Parietal lobe (tissue), 1 donor: Measurements from ENCODE around the gene KRTAP5-1. TPM values are rescaled to one million over a fixed set of nuclear protein-coding genes. Genes with fewer than 3 reads are reported as not detected.

Source experiments
- total RNA-seq: library from RNA; depleted of rRNA; stranded (reverse); fragments of >200 nt; gene quantifications from one replicate; pipeline ENCODE4 v1.2.3, GENCODE V29; 2014

Gene KRTAP5-1, protein sequence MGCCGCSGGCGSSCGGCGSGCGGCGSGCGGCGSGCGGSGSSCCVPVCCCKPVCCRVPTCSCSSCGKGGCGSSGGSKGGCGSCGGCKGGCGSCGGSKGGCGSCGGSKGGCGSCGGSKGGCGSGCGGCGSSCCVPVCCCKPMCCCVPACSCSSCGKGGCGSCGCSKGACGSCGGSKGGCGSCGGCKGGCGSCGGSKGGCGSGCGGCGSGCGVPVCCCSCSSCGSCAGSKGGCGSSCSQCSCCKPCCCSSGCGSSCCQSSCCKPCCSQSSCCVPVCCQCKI
- not detected for total RNA-seq

DNA sequence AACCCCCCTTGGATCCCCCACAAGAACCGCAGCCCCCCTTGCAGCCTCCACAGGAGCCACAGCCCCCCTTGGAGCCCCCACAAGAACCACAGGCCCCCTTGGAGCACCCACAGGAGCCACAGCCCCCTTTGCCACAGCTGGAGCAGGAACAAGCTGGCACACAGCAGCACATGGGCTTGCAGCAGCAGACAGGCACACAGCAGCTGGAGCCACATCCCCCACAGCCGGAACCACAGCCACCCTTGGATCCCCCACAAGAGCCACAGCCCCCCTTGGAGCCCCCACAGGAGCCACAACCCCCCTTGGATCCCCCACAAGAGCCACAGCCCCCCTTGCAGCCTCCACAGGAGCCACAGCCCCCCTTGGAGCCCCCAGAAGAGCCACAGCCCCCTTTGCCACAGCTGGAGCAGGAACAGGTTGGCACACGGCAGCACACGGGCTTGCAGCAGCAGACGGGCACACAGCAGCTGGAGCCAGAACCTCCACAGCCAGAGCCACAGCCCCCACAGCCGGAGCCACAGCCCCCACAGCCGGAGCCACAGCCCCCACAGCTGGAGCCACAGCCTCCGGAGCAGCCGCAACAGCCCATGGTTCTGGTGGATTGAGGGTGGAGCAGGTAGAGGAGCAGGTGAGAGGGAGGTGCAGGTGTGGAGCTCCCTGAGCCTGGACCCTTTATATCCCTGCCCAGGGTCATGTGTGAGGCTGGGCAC lies at the start of gene KRTAP5-1:
Gene KRTAP5-1, minus strand, starts transcription at position 623 of the 710 bp plus-strand sequence. Its CDS starts 34 bp downstream, at position 589.

DNA sequence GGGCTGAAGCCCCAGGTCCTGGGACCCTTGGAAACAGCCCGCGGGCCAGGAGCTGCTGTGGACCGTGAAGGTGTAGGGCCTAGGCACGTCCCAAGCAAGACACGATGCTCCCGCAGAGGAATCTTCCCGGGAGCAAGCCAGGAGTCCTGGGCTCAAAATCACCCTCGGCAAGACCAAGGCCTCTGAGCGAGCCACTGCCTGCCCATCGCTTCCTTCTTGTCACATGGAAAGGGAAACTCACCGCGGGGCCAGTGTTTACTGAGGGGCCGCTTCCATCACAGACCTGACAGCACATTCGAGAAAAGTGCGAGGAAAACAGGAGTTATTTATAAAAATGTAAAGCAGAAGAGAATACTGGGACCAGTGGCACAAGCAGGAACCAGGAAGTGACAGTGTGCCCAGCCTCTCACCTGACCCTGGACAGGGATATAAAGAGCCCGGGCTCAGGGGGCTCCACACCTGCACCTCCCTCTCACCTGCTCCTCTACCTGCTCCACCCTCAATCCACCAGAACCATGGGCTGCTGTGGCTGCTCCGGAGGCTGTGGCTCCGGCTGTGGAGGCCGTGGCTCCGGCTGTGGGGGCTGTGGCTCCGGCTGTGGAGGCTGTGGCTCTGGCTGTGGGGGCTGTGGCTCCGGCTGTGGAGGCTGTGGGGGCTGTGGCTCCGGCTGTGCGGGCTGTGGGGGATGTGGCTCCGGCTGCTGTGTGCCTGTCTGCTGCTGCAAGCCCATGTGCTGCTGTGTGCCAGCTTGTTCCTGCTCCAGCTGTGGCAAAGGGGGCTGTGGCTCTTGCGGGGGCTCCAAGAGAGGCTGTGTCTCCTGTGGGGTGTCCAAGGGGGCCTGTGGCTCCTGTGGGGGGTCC lies 44.5 kb upstream of the KRTAP5-1 start, which contains the start of gene KRTAP5-5:
Gene KRTAP5-5, plus strand, starts transcription at position 450 of the 860 bp plus-strand sequence. Its CDS starts 66 bp downstream, at position 516.

DNA sequence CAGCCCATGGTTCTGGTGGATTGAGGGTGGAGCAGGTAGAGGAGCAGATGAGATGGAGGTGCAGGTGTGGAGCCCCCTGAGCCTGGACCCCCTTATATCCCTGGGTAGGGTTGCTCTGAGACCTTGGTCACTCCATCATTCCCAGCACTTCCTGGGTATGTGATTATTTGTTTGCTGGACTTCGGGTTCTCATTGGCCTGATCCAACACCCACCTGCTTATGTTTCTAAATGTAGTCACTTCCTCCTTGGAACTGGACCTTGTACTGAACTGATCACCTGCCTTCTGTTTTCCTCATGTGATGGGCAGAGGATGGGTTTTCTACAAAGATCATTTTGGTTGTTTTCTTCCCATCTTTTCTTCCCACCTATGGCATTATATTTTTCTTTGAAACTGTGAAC lies 37.0 kb upstream of the KRTAP5-1 start, which contains the start of gene KRTAP5-4:
Gene KRTAP5-4, minus strand, starts transcription at position 53 of the 400 bp plus-strand sequence. Its CDS starts 45 bp downstream, at position 8.

DNA sequence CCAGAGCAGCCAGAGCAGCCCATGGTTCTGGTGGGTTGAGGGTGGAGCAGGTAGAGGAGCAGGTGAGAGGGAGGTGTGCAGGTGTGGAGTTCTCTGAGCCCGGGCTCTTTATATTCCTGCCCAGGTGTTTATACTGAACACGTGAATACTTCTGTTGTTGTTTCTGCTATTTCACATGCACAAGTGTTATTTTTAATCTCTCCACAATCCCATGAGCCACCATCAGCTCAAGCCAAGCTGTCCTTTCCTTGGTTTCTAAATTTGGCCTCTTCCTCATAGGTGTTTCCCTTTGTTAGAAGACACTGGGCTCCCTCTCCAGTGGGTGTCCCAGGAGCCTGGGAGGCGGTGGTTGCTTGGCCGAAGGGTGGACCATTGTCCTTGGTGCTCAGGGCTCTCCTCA lies 23.3 kb upstream of the KRTAP5-1 start, which contains the start of gene KRTAP5-3:
Gene KRTAP5-3, minus strand, starts transcription at position 101 of the 400 bp plus-strand sequence. Its CDS starts 78 bp downstream, at position 23.

DNA sequence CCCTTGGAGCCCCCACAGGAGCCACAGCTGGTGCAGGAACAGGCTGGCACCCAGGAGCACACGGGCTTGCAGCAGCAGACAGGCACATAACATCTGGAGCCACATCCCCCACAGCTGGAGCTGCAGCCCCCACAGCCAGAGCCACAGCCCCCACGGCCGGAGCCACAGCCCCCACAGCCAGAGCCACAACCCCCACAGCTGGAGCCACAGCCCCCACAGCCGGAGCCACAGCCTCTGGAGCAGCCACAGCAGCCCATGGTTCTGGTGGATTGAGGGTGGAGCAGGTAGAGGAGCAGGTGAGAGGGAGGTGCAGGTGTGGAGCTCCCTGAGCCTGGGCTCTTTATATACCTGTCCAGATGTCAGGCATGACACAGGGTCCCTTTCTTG lies 12.9 kb upstream of the KRTAP5-1 start, which contains the start of gene KRTAP5-2:
Gene KRTAP5-2, minus strand, starts transcription at position 301 of the 387 bp plus-strand sequence. Its CDS starts 44 bp downstream, at position 257.

DNA sequence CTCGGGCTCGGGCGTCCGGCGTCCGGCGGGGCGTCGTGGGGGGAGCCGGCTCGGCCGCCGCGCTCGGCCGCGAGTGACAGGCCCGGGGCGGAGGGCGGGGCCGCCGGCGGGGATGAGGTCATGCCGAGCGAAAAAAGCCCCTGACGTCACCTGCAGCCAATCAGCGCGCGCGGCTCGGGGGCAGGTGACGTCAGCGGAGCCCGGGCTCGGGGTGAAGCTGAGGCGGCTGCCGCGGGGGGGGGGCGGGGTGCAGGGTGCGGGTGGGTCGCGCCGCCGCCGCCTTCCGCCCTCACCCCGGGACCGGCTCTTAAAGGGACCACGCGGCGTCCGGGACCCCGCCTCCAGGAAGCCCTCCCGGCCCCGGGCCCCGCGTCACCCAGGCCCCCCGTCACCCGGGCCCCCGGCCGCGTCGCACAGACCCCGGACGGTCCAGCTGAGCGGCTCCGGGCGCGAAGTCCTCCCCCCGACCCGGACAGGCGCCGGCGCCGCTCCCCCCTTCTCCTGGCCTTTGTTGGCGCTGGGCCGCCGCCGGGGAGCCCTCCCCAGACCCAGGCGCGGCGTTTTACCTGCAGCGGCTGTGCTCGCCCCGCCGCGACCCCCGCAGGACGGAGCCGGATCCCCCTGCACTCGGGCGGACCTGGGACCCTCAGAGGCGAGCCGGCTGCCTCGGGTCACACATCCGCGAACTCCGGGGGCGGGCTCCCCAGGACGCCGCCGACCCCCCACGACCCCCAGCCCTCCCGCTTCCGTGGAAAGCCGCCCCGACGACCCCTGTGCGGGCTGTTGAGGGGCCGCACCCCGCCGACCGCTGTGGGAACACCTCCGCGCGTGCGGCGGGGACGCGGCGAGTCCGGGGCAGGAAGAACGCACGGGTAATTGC lies 12.6 kb downstream of the KRTAP5-1 start, which contains the start of gene DUSP8:
Gene DUSP8, minus strand, starts transcription at position 75 of the 880 bp plus-strand sequence. CDS start 6,445 bp downstream, outside the sequence.

Other genes starting within 250 kb of the KRTAP5-1 start
- gene BRSK2, start 195.3 kb downstream of the KRTAP5-1 start, total RNA-seq: 54.5 TPM
- 22.5 TPM for gene MOB2, start 98.5 kb downstream of the KRTAP5-1 start, total RNA-seq
- 8.8 TPM for gene DUSP8, start 13.0 kb downstream of the KRTAP5-1 start, total RNA-seq
- gene KRTAP5-2, start 13.0 kb upstream of the KRTAP5-1 start, total RNA-seq: not detected
- gene KRTAP5-3, start 23.2 kb upstream of the KRTAP5-1 start, total RNA-seq: not detected
- gene KRTAP5-4, start 36.9 kb upstream of the KRTAP5-1 start, total RNA-seq: not detected
- not detected for gene KRTAP5-5, start 44.5 kb upstream of the KRTAP5-1 start, total RNA-seq
- gene KRTAP5-6, start 111.9 kb upstream of the KRTAP5-1 start, total RNA-seq: not detected
- 0.94 TPM for gene IFITM10, start 165.3 kb upstream of the KRTAP5-1 start, total RNA-seq
- gene CTSD, start 178.6 kb upstream of the KRTAP5-1 start, total RNA-seq: 39.8 TPM
- gene SYT8, start 249.7 kb upstream of the KRTAP5-1 start, total RNA-seq: not detected